Subcutaneous adipose tissue (tissue), 4 donors: ENCODE data around the gene MYCBP2. TPM values are rescaled to one million over a fixed set of nuclear protein-coding genes. Genes with fewer than 3 reads are reported as not detected.

Experiments used
- total RNA-seq, 4 donors: library from RNA; depleted of rRNA; stranded (reverse); fragments of >200 nt; gene quantifications; one replicate each; pipeline ENCODE4 v1.1.0, GENCODE V29; 2016
- TF ChIP-seq, protein P1 (sequence below): fragments of 450-650 bp; IDR thresholded peaks from one replicate; pipeline ENCODE4 v1.5.1; 2016; ENCODE audit warnings: low read depth, mild to moderate bottlenecking, control low read depth, antibody characterized with exemption, moderate library complexity

Gene MYCBP2
- total RNA-seq, 4 donors from 2014 or later = 316 to 377 (median 343) TPM

- TF ChIP-seq, protein P1, sequence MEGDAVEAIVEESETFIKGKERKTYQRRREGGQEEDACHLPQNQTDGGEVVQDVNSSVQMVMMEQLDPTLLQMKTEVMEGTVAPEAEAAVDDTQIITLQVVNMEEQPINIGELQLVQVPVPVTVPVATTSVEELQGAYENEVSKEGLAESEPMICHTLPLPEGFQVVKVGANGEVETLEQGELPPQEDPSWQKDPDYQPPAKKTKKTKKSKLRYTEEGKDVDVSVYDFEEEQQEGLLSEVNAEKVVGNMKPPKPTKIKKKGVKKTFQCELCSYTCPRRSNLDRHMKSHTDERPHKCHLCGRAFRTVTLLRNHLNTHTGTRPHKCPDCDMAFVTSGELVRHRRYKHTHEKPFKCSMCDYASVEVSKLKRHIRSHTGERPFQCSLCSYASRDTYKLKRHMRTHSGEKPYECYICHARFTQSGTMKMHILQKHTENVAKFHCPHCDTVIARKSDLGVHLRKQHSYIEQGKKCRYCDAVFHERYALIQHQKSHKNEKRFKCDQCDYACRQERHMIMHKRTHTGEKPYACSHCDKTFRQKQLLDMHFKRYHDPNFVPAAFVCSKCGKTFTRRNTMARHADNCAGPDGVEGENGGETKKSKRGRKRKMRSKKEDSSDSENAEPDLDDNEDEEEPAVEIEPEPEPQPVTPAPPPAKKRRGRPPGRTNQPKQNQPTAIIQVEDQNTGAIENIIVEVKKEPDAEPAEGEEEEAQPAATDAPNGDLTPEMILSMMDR = no peak
Observed at GRCh38 chr13:77298426-77298825, 28.5 kb downstream of the MYCBP2 start.

- TF ChIP-seq, protein P1 = no peak
Observed at GRCh38 chr13:77291774-77292173, 35.1 kb downstream of the MYCBP2 start.

DNA sequence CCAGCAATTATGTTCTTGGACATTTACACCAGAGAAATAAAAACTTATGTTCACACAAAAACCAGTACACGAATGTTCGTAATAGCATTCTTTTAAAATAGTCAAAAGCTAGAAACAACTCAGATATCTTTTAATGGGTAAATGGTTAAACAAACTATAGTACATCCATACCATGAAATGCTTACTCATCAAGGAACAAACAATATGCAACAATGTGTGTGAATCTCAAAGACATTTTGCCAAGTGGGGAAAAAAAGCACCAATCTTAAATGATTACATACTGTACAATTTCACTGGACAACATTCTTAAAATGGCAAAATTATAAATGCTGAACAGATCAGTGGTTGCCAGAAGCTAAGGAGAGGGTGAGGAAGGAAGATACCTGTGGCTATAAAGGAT lies 36.6 kb downstream of the MYCBP2 start:
- TF ChIP-seq, protein P1 = no peak

DNA sequence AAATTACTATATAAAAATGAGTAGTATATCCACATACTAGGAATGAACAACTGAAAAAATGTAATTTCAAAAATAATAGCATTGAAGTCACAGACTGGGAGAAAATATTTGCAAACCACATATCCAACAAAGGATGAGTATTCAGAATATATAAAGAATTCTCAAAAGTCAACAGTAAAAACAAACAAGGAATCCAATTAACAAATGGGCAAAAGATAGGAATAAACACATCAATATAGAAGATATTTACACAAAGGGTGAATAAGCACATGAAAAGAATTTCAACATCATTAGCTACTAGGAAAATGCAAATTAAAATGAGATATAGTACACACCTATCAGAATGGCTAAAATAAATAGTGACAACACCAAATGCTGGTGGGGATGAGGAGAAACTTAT lies 37.0 kb downstream of the MYCBP2 start:
- TF ChIP-seq, protein P1 = no peak

DNA sequence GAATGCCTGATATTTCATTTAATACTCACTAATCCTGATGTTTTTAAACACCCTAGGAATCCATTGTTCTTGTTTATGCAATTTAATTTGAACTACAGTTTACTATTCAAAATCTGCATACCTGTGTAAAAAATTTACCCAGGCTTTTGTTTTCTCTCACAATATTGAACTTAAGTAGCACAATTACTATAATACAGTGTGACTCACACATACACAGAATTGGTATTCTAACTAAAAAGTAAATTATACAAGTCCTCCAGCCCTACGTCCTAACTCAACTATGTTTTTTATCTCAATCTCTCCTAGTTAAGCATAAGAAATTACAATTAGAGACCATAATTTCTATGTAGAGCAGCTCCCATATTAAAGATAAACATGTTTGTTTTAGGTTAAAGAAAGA lies 41.8 kb downstream of the MYCBP2 start:
- TF ChIP-seq, protein P1 = no peak

DNA sequence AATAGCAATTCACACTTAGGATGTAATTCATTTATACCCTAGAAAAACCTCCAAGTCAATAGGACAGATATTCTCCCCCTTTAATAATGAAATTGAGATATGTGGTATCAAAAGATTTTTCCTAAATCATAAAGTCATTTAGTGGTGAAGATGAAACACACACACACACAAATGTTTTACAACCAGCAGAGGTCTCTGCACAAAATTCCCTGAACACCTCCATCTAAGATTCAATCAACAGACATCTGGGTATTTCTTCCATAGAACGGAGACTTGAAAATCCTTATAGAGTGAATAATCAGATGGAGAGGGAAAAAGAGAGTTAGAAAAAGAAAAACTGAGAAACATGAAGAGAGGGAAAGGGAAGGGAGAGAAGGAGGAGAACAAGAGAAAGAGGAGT lies 52.8 kb downstream of the MYCBP2 start:
- TF ChIP-seq, protein P1 = no peak

GRCh38 chr13:77269141-77269540 lies 57.8 kb downstream of the MYCBP2 start:
- TF ChIP-seq, protein P1 = no peak
